Activated T-cell treated with anti-CD3 and anti-CD28 coated beads for 1 hour (primary cell): ENCODE data around the gene BCL10.

Source experiments
- DNase-seq: peaks from one replicate; pipeline ENCODE4 v3.0.0-alpha.2; 2020; ENCODE audit warnings: low read depth

BCL10 gene

GRCh38 chr1:85276215-85276977 is at the start of gene BCL10:
TSS of gene BCL10 (minus strand) at chr1:85276632. CDS start at chr1:85276352, 280 bp downstream.
- DNase-seq: peak; percentile 93

DNA sequence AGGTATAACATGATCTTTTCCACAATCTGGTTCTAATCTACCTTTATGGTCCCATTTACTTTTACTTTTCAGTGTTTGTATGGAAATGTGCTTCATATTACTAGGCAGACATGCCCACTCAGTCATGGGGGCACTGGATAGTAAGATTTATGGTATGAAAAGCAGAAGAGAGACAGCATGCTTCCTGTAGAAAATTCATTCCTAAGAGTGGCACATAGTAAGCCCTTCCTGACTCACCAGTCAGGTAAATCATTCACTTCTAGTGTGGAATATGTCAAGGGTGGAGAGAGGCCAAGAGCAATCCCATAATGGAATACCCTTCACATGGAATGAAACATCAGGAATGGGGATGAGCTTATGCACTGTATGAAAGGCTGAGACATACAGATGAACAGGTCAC is 49.5 kb upstream of the BCL10 start:
- no peak for DNase-seq

DNA sequence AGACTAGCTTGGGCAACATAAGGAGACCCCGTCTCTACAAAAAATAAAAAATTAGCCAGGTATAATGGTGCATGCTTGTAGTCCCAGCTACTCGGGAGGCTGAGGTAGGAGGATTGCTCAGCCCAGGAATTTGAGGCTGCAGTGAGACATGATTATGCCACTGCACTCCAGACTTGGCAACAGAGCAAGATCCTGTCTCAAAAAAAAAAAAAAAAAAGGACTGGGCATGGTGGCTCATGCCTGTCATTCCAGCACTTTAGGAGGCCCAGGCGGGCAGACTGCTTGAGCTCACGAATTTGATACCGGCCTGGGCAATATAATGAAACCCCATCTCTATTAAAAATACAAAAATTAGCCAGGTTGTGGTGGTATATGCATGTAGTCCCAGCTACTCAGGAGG is 47.3 kb upstream of the BCL10 start:
- DNase-seq: no peak

- DNase-seq: no peak
Measured at GRCh38 chr1:85322655-85323054, 46.2 kb upstream of the BCL10 start.

DNA sequence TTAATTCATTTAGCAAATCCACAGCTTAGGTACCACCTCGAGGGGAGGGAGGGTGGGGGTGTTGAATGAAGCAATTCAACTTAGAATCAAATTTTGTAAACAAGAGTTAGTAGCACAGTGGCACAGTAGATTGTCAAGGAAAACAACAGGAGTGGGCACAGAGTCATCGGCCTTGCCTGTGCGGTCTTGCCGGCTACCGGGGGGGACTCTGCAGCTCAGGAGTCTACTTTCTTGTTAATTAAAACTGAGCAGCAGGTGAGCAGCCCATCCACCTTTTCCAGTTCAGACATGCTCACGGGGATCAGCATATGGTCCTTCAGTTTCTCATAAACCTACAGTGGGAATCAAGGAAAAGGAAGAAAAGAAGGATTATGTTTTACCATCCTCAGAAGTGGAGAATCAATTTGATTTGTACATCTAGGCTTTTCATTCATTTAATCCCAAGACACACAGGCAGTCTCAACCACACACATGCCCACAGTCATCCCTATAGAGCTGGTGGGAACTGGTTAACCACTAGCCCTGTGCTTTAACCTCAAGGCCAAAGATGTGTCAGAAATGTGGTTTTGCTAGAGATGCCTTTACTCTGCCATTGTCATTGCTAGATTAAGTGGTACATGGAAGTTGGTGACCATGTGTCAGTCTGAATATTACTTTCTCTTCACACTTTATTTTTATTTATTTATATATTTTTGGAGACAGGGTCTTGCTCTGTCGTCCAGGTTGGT is 45.0 kb upstream of the BCL10 start:
- DNase-seq: no peak

- DNase-seq: no peak
Measured at GRCh38 chr1:85320371-85321131, 44.1 kb upstream of the BCL10 start.

- DNase-seq: no peak
Measured at GRCh38 chr1:85319931-85320330, 43.5 kb upstream of the BCL10 start.

DNA sequence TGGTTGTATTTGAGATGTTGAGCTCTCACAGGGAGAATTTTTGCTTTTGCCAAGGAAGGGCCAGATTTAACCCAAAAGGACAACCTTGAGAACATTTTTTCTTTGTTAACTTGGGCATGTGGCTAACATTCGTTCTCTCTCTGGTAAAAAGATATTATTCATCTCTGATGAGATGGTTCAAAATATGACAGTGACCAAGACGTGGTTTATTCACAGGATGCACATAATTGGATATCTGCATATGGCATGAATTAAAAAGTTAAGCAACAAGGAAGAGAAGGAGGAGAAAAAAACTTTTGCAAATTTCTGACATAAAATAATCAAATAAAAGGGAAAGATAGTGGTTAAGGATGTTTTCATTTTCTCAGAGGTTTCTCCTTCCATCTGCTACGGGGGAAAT is 43.1 kb upstream of the BCL10 start:
- DNase-seq: no peak

GRCh38 chr1:85318217-85318616 is 41.8 kb upstream of the BCL10 start:
- DNase-seq: no peak

- DNase-seq: no peak
Measured at GRCh38 chr1:85317560-85317959, 41.1 kb upstream of the BCL10 start.

- DNase-seq: no peak
Measured at GRCh38 chr1:85316321-85316720, 39.9 kb upstream of the BCL10 start.

- DNase-seq: no peak
Measured at GRCh38 chr1:85315789-85316188, 39.4 kb upstream of the BCL10 start.

- DNase-seq: no peak
Measured at GRCh38 chr1:85314726-85315125, 38.3 kb upstream of the BCL10 start.

GRCh38 chr1:85313888-85314696 is 37.7 kb upstream of the BCL10 start:
- no peak for DNase-seq

- DNase-seq: no peak
Measured at GRCh38 chr1:85311818-85312217, 35.4 kb upstream of the BCL10 start.

- no peak for DNase-seq
Measured at GRCh38 chr1:85308833-85309350, 32.5 kb upstream of the BCL10 start.

DNA sequence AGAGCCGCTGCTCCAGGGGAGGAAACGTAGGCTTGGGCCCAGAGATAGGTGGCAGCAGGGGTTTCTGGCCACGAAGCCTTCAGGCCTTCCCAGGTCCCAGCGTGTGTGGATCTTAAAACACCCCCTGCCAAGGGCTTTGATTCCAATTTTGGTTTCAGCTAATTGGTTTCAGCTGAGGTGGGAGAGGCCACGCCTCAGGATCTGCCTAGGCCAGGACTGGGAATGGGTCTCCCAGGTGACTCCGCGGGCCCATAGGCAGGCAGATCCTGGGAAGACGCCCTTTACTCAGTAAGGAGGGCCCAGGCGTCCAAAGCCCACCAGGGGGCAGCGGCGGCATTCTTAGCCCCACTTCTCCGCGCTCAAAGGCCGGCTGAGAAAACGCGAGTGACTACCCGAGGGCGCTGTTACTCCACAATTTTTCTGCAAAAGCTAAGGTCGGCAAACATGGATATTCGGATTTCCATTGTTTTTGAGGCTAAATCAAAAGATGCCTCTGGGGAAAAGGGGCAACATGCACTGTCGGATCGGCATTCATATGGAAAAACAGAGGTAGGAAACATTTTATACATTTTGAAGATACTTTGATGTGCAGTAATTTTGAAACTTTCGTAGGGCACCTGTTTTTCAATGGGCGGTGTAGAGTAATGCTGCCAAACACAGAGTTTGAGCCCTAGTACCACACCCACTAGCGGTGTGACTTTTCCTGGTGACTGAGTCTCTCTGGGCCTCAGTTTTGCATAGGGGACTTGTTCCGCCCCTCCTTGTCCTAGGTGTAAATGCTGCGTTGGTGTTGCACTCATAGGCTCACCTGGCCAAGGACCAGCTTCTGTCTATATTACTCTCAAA is 31.8 kb upstream of the BCL10 start:
- peak; percentile 52 for DNase-seq

DNA sequence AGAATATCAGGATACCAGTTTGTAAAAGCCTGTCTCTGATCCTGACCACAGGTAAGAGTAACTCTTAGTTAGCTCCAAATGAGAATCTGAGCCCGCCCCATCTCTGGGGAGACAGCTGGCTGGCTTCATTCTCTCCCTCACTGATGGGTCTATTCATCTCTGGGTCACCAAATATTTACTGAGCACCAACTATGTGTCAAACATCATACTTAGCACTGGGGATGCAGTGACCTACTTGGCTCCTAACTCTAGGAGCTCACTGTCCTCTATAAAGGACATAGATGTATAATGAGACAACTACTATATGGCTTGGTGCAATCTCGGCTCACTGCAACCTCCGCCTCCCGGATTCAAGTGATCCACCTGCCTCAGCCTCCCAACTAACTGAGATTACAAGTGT is 29.8 kb upstream of the BCL10 start:
- no peak for DNase-seq

- no peak for DNase-seq
Measured at GRCh38 chr1:85303440-85304162, 27.2 kb upstream of the BCL10 start.

GRCh38 chr1:85300140-85300539 is 23.7 kb upstream of the BCL10 start:
- DNase-seq: no peak
